SU-DHL-6 (cell line): ENCODE data around the gene MEI1.

Experiments used
- EZH2phosphoT487 ChIP-seq: fragments of 200-600 bp; sonication (generic), shearing (Covaris generic); conservative IDR thresholded peaks from 2 replicates; pipeline ENCODE4 v1.6.1; 2018; ENCODE audit warnings: mild to moderate bottlenecking, antibody characterized with exemption, low read length, moderate library complexity, mixed read lengths
- TF ChIP-seq, protein P1 (sequence below): fragments of 200-600 bp; sonication (generic); IDR thresholded peaks from one replicate; pipeline ENCODE4 v1.5.1; 2017; ENCODE audit warnings: antibody characterized with exemption, mild to moderate bottlenecking, low read length, moderate library complexity; ENCODE audit not compliant: insufficient read depth, poor library complexity, severe bottlenecking

- TF ChIP-seq, protein P1, sequence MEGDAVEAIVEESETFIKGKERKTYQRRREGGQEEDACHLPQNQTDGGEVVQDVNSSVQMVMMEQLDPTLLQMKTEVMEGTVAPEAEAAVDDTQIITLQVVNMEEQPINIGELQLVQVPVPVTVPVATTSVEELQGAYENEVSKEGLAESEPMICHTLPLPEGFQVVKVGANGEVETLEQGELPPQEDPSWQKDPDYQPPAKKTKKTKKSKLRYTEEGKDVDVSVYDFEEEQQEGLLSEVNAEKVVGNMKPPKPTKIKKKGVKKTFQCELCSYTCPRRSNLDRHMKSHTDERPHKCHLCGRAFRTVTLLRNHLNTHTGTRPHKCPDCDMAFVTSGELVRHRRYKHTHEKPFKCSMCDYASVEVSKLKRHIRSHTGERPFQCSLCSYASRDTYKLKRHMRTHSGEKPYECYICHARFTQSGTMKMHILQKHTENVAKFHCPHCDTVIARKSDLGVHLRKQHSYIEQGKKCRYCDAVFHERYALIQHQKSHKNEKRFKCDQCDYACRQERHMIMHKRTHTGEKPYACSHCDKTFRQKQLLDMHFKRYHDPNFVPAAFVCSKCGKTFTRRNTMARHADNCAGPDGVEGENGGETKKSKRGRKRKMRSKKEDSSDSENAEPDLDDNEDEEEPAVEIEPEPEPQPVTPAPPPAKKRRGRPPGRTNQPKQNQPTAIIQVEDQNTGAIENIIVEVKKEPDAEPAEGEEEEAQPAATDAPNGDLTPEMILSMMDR = no peak
- no peak for TF ChIP-seq EZH2phosphoT487
Measured at GRCh38 chr22:41833369-41834004, 134.2 kb downstream of the MEI1 start.
